Osteoblast (primary cell): ENCODE data around the gene SIGLEC15. TPM values are rescaled to one million over a fixed set of nuclear protein-coding genes. Genes with fewer than 3 reads are reported as not detected.

ENCODE experiments used
- DNase-seq: peaks from one replicate; pipeline ENCODE4 v3.0.0; 2011; ENCODE audit warnings: low spot score, mixed read lengths; ENCODE audit not compliant: insufficient read length; ENCODE audit errors: missing footprints
- H2AFZ ChIP-seq: 2 replicates; pipeline ENCODE4 v1.6.0; 2011; ENCODE audit warnings: mild to moderate bottlenecking, low read length
- H3K27ac ChIP-seq: 2 replicates; pipeline ENCODE4 v1.5.1; 2011; ENCODE audit warnings: mild to moderate bottlenecking, low read depth, low read length, moderate library complexity
- H3K27me3 ChIP-seq: 2 replicates; pipeline ENCODE4 v1.6.0; 2012; ENCODE audit warnings: mild to moderate bottlenecking, control low read depth, inconsistent platforms, low read length, moderate library complexity; ENCODE audit not compliant: insufficient read depth
- H3K36me3 ChIP-seq: 2 replicates; pipeline ENCODE4 v1.5.1; 2011; ENCODE audit warnings: mild to moderate bottlenecking, low read length, control low read depth, moderate library complexity; ENCODE audit not compliant: insufficient read depth
- H3K4me1 ChIP-seq: 2 replicates; pipeline ENCODE4 v1.5.1; 2011; ENCODE audit warnings: mild to moderate bottlenecking, low read length, control low read depth, moderate library complexity; ENCODE audit not compliant: insufficient read depth
- H3K4me2 ChIP-seq: 2 replicates; pipeline ENCODE4 v1.6.0; 2011; ENCODE audit warnings: mild to moderate bottlenecking, low read length; ENCODE audit not compliant: insufficient read depth
- H3K4me3 ChIP-seq: fragments of 200-600 bp; sonication (generic); 3 replicates; pipeline ENCODE4 v1.5.1; 2012; ENCODE audit warnings: mild to moderate bottlenecking, low read length, inconsistent platforms; ENCODE audit not compliant: insufficient read depth
- H3K79me2 ChIP-seq: 2 replicates; pipeline ENCODE4 v1.6.0; 2012; ENCODE audit warnings: mild to moderate bottlenecking, low read length, control low read depth, inconsistent platforms; ENCODE audit not compliant: insufficient read depth
- H3K9me3 ChIP-seq: 2 replicates; pipeline ENCODE4 v1.5.1; 2011; ENCODE audit warnings: low read depth, low read length, control low read depth
- H4K20me1 ChIP-seq: 2 replicates; pipeline ENCODE4 v1.6.0; 2012; ENCODE audit warnings: mild to moderate bottlenecking, low read length, control low read depth; ENCODE audit not compliant: insufficient read depth
- total RNA-seq: library from RNA; depleted of rRNA; stranded (reverse); fragments of >200 nt; gene quantifications from 2 replicates; pipeline ENCODE4 v1.2.3, GENCODE V29; 2012
- TF ChIP-seq, protein P1 (sequence below): IDR thresholded peaks from 2 replicates; pipeline ENCODE4 v1.5.1; 2011; ENCODE audit warnings: mild to moderate bottlenecking, low read depth, low read length, moderate library complexity; ENCODE audit errors: extremely low read depth

Gene SIGLEC15
- total RNA-seq, 1 donor, result 8.0 TPM

DNA sequence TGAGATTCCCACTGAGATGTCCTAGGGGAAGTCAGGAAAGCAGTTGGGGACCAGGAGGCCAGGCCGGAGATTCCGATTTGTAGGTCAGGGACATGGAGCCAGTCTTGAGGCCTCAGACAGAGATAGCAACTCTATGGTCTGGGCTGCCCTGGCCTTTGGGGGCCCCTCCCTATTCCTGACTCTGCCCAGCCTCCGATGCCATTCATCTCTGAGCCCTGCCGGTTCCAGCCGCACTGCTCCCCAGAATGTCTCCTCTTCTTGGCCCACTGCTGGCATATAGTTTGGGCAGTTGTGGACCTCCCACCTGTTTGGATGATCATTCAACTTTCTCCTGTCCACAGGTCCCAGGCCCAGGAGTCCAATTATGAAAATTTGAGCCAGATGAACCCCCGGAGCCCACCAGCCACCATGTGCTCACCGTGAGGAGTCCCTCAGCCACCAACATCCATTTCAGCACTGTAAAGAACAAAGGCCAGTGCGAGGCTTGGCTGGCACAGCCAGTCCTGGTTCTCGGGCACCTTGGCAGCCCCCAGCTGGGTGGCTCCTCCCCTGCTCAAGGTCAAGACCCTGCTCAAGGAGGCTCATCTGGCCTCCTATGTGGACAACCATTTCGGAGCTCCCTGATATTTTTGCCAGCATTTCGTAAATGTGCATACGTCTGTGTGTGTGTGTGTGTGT, 16.4 kb downstream of the SIGLEC15 start:
- no peak for DNase-seq
- no peak overlapping the region for H3K4me2 ChIP-seq
- no peaks in the 10 kb centered on the region for H3K79me2 ChIP-seq
- no peak overlapping the region for H3K4me3 ChIP-seq
- no peak overlapping the region for H2AFZ ChIP-seq
- no peaks in the 10 kb centered on the region for H4K20me1 ChIP-seq
- peaks cover 12% of the 10 kb centered on the region for H3K4me1 ChIP-seq
- H3K27me3 ChIP-seq, result no peaks in the 10 kb centered on the region
- no peak overlapping the region for H3K27ac ChIP-seq
- H3K9me3 ChIP-seq, result no peaks in the 10 kb centered on the region
- no peaks in the 10 kb centered on the region for H3K36me3 ChIP-seq
- TF ChIP-seq, protein P1, sequence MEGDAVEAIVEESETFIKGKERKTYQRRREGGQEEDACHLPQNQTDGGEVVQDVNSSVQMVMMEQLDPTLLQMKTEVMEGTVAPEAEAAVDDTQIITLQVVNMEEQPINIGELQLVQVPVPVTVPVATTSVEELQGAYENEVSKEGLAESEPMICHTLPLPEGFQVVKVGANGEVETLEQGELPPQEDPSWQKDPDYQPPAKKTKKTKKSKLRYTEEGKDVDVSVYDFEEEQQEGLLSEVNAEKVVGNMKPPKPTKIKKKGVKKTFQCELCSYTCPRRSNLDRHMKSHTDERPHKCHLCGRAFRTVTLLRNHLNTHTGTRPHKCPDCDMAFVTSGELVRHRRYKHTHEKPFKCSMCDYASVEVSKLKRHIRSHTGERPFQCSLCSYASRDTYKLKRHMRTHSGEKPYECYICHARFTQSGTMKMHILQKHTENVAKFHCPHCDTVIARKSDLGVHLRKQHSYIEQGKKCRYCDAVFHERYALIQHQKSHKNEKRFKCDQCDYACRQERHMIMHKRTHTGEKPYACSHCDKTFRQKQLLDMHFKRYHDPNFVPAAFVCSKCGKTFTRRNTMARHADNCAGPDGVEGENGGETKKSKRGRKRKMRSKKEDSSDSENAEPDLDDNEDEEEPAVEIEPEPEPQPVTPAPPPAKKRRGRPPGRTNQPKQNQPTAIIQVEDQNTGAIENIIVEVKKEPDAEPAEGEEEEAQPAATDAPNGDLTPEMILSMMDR, result no peak

DNA sequence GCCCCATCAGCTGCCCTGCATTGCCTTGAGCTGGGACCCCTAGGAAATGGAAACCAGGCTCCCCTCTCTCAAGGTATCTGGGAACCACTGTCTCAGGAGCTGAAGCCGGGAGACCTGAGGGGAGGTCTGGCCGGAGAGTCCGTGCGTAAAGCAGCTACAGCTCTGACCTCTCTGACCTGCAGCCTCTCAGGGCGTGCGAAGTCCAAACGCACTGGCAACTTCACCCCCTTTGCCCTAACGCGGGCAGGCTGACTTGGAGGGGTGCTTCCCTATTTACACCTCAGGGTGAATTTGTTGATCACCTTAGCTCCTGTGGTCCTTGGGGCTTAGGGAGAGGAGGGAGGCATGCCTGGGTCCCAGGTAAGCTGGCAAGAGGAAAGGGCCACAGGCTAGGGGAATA, 17.5 kb downstream of the SIGLEC15 start:
- no peaks in the 10 kb centered on the region for H3K79me2 ChIP-seq
- H3K27ac ChIP-seq, result no peak overlapping the region
- H3K9me3 ChIP-seq, result no peaks in the 10 kb centered on the region
- H4K20me1 ChIP-seq, result no peaks in the 10 kb centered on the region
- DNase-seq, result no peak
- H3K4me3 ChIP-seq, result no peak overlapping the region
- H3K4me2 ChIP-seq, result no peak overlapping the region
- no peak overlapping the region for H2AFZ ChIP-seq
- no peaks in the 10 kb centered on the region for H3K27me3 ChIP-seq
- peaks cover 3% of the 10 kb centered on the region for H3K36me3 ChIP-seq
- TF ChIP-seq, protein P1, result no peak
- peaks cover 12% of the 10 kb centered on the region for H3K4me1 ChIP-seq

DNA sequence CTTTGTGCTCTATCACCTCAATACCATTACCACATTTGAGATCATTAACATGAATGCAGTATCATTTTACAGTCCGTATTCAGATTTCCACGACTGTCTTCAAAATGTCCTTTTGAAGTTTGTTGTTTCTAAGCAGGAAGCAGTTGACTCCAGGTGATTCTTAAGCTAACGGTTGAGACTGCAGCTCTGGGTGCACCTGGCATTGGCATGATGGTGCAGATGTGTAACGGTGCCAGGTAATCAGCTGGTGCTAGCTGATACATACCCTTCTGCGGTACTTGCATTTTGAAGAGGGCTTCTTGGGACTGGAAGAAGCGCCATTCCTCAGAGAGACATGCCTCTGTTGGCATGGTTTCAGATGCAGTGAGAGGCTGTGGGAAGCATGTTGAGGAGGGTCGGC, 19.5 kb downstream of the SIGLEC15 start:
- H3K27me3 ChIP-seq, result no peaks in the 10 kb centered on the region
- H3K9me3 ChIP-seq, result no peaks in the 10 kb centered on the region
- DNase-seq, result no peak
- H2AFZ ChIP-seq, result no peak overlapping the region
- TF ChIP-seq, protein P1, result no peak
- peaks cover 20% of the 10 kb centered on the region for H3K36me3 ChIP-seq
- peaks cover 8% of the 10 kb centered on the region for H3K4me1 ChIP-seq
- no peak overlapping the region for H3K4me2 ChIP-seq
- H3K4me3 ChIP-seq, result no peak overlapping the region
- no peaks in the 10 kb centered on the region for H3K79me2 ChIP-seq
- no peaks in the 10 kb centered on the region for H4K20me1 ChIP-seq
- H3K27ac ChIP-seq, result no peak overlapping the region

DNA sequence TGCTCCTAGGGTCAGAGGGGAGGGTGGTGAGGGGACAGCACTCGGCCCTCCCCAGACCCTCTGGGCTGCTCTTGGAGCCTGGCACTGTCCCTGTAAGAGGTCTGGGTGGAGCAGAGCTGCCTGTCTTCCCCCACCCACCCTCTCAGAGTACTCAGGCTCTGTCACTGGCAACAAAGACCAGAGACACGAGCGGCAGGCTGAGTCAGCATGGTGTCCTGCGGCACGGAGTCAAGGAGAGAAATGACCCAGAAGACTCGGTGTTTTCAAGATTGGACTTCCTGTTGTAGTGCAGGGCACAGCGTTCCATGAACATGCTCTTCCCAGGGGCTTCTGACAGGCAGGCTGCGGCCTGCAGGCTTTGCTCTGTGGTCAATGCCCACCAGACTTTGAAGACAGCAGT, 19.9 kb downstream of the SIGLEC15 start:
- H3K4me2 ChIP-seq, result no peak overlapping the region
- H3K9me3 ChIP-seq, result no peaks in the 10 kb centered on the region
- TF ChIP-seq, protein P1, result no peak
- H3K4me1 ChIP-seq, result peaks cover 4% of the 10 kb centered on the region
- no peaks in the 10 kb centered on the region for H3K27me3 ChIP-seq
- H4K20me1 ChIP-seq, result no peaks in the 10 kb centered on the region
- DNase-seq, result no peak
- H3K27ac ChIP-seq, result no peak overlapping the region
- peaks cover 25% of the 10 kb centered on the region for H3K36me3 ChIP-seq
- no peaks in the 10 kb centered on the region for H3K79me2 ChIP-seq
- H3K4me3 ChIP-seq, result no peak overlapping the region
- H2AFZ ChIP-seq, result no peak overlapping the region
